Retinal pigment epithelial cell (primary cell): ENCODE data around the gene VN1R4.
A peak's percentile ranks its signal among the peaks of the same experiment; 100 is the strongest.
"Not testable (repeated sequence)": the region's sequence is repeated elsewhere in the genome, so short reads cannot be mapped to it uniquely, and the experiment has no call there.

Experiments
- DNase-seq: peaks from one replicate; pipeline ENCODE4 v3.0.0-alpha.2; 2010; ENCODE audit warnings: low read depth
- H3K4me3 ChIP-seq: 2 replicates; pipeline ENCODE4 v1.5.1; 2011; ENCODE audit warnings: mild to moderate bottlenecking, low read length, control low read depth, moderate library complexity
- TF ChIP-seq, protein P1 (sequence below): conservative IDR thresholded peaks from 2 replicates; pipeline ENCODE4 v1.5.1; 2011; ENCODE audit warnings: low read depth, low read length, control low read depth, inconsistent platforms

VN1R4 gene, protein sequence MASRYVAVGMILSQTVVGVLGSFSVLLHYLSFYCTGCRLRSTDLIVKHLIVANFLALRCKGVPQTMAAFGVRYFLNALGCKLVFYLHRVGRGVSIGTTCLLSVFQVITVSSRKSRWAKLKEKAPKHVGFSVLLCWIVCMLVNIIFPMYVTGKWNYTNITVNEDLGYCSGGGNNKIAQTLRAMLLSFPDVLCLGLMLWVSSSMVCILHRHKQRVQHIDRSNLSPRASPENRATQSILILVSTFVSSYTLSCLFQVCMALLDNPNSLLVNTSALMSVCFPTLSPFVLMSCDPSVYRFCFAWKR

DNA sequence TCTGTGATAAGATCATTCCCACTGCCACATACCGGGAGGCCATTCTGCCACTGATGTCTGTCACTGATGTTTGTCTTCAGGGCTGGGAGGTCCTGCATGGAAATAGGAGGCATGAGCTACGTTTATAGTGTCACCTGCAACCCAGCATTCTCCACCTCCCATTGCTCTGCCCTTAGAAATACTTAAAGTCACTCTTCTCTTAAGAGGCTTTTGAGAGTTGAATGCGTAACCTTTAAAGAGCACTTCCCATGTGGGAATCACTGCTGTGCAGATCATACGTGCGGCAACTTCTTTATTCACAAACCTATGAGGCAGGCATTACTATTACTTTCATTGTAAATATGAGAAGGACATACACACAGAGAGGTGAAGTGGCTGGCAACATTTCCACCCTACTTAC is at the start of gene VN1R4:
Gene VN1R4 (minus strand): TSS at position 101 of the 400 bp plus-strand sequence. CDS start 58 bp downstream, at position 43.
- H3K4me3 ChIP-seq, DNase-seq: not testable (repeated sequence)

DNA sequence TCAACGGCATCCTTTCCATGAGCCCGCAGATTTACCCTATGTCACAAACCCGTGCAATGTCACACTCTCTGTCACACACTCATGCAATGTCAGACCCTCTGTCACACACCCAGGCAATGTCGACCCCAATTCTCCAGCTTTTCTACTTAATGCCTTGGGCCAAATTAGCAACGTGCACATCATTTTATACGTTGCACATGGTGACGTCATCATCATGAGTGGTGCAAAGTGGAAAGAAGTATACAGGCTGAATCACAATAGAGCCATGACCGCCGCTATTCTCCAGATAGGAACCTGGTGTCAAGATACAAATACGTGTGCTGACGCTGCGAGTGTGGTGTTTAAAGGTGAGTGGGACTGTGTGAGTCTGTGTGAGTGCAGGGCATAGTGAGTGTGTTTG is 44.4 kb upstream of the VN1R4 start:
- TF ChIP-seq, protein P1, sequence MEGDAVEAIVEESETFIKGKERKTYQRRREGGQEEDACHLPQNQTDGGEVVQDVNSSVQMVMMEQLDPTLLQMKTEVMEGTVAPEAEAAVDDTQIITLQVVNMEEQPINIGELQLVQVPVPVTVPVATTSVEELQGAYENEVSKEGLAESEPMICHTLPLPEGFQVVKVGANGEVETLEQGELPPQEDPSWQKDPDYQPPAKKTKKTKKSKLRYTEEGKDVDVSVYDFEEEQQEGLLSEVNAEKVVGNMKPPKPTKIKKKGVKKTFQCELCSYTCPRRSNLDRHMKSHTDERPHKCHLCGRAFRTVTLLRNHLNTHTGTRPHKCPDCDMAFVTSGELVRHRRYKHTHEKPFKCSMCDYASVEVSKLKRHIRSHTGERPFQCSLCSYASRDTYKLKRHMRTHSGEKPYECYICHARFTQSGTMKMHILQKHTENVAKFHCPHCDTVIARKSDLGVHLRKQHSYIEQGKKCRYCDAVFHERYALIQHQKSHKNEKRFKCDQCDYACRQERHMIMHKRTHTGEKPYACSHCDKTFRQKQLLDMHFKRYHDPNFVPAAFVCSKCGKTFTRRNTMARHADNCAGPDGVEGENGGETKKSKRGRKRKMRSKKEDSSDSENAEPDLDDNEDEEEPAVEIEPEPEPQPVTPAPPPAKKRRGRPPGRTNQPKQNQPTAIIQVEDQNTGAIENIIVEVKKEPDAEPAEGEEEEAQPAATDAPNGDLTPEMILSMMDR = no peak
- H3K4me3 ChIP-seq = no peak overlapping the region
- DNase-seq = no peak

DNA sequence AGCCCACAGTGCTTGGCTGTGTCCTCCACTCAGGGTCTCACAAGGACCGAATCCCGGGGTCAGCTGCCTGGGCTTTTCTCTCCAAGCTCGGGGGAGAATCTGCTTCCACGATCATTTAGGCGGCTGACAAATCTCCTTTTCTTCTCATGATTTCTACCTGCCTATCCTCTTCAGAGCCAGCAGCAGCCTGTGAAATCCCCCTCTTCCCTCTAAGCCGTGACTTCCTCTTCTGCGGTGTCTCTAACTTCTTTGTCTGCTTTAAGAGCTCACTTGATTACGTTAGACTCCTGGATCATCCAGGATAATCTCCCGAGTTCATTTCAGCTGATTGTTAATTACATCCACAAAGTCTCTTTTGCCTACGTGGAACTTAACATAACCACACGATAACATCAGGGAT is 43.5 kb upstream of the VN1R4 start:
- TF ChIP-seq, protein P1 = no peak
- DNase-seq = no peak

DNA sequence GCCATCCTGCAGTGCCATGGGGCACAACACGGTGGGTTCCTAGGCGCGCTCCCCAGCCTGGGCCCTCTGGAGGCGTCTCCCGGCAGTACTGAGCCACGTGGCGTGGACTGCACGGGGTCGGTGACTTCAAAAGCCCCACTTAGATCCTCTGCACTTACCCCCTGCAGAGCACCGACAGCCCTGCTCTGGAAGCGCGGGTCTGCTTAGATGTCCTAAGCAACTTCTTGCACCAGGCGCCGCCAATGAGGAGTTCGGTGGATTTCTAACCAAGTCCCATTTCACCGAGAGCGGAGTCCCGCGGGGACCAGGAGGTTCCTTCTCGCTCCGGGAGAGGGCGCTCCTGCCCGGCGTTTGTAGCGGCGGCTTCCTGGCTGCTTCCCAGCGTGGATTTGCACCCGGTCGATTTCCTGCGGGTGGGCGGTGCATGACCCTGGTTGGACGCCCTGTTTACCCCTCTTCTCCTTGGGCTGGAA is 40.9 kb upstream of the VN1R4 start:
- H3K4me3 ChIP-seq = no peak overlapping the region
- TF ChIP-seq, protein P1 = peak; percentile 23
- DNase-seq = no peak

More for the DNA sequence above, 43.5 kb upstream of the VN1R4 start:
- no peak overlapping the region for H3K4me3 ChIP-seq

DNA sequence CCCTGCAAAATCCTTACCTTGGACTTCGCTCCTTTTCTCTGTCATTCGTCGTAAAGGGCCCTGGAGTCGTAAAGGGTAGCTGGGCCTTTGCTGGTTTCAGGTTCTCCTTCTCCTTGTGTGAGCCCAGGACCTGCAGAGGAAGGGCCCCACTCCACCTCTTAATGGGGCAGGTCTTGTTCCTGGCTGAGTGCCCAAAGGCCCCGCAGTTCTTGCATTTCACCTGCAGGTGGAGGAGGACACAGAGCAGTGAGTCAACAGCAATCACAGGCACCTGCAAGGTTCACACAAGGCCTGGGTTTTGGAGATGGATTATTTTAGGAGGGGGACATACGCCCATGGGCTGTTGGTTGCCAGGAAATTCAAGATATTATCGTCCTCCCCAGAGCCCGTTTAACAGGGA is 33.8 kb upstream of the VN1R4 start:
- not testable (repeated sequence) for H3K4me3 ChIP-seq

DNA sequence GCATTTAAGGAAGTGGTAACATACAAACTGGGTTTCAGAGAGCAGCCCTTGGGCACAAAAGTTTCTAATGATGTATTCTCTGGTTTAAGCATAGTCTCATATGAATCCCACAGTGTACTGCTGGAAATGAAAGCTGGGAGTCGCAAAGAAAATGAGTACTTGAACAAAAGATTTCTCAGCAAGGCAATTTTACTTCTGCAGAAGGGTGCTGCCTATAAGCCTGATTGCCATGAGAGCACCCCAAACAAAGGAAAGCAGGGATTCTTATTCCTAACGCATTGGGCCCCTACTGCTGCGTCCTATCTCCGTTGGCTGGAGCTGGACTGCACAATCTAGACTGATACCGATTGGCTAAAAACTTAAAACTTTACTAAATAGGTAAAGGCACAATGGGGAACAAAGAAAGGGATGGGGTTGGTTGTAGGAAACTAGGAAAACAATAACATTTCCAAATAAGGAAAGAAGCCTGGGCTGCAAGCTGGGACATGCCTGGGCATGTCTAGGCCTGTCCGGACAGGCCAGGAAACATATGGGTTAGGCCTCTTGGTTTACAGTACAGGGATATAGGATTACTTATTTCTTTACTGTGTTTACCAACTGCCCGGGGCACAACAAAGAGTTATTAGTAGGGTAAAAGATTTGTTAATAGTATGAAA is 27.4 kb upstream of the VN1R4 start:
- TF ChIP-seq, protein P1 = no peak
- H3K4me3 ChIP-seq = no peak overlapping the region
- DNase-seq = no peak

More for the DNA sequence above, 33.8 kb upstream of the VN1R4 start:
- not testable (repeated sequence) for DNase-seq

DNA sequence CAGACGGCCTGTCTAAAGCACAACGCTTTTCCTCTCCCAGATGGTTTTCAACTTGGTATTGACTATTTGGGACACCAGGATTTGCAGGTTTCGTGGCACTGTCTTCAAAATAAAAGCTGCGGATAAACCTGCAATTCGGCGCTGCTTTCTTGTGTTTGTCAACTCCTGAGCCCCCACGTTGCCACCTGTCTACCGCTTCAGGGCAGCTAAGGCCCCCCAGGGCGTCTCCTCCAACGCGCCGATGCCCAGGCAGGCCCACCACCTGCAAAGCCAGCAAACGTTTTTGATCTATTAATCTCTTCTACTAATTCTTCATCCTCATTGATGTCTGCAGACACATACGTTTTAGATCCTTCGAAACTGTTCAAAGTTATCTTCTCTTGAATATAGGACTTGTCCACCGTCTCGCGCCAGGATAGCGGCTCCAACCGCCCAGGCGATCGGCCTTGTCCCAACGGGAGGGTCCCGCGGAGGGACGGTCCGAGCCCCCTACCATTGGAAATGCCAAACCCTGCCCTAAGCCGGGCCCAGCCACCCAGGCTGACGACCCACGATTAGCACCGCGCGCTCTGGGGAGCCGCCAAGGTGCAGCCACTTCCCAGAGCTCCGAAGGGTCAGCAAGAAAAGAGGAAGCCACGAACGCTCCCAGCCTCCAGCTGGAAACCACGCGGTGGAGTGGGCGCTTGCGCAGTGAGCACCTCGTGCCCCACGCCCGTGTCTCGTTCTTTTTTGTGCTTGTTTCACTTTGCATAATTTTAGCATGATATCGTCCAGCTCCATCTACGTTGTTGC is 23.4 kb upstream of the VN1R4 start:
- TF ChIP-seq, protein P1 = no peak
- DNase-seq = no peak
- H3K4me3 ChIP-seq = no peak overlapping the region
